Measurements from ENCODE around the gene CMIP.

- no peak for TF ChIP-seq CTCF (conservative IDR thresholded peaks at IDR 0.05; ENCODE audit: low read length)
- TF ChIP-seq EZH2phosphoT487 (IDR thresholded peaks at IDR 0.05; ENCODE audit: borderline replicate concordance) = no peak
Observed at GRCh38 chr16:81709016-81709900, 264.6 kb downstream of the CMIP start.

Data from Loucy (cell line).